GM12878 (cell line): ENCODE results near the gene NOP9. TPM values are rescaled to one million over a fixed set of nuclear protein-coding genes. Genes with fewer than 3 reads are reported as not detected.

ENCODE experiments used
- ATF2 ChIP-seq: IDR thresholded peaks from 2 replicates; pipeline ENCODE4 v1.6.1; 2012; ENCODE audit warnings: low read length, inconsistent platforms
- CUX1 ChIP-seq: IDR thresholded peaks from 2 replicates; pipeline ENCODE4 v1.6.1; 2012; ENCODE audit warnings: improper control_type of control experiment, low read depth, low read length; ENCODE audit not compliant: insufficient replicate concordance
- MXI1 ChIP-seq: fragments of 150-350 bp; IDR thresholded peaks from 2 replicates; pipeline ENCODE4 v1.6.1; 2011; ENCODE audit warnings: low read depth, mild to moderate bottlenecking, inconsistent platforms, low read length, improper control_type of control experiment
- MYB ChIP-seq: fragments of 150-350 bp; IDR thresholded peaks from 2 replicates; pipeline ENCODE4 v1.6.1; 2014; ENCODE audit warnings: mild to moderate bottlenecking, low read depth, low read length, borderline replicate concordance
- YY1 ChIP-seq: IDR thresholded peaks from 2 replicates; pipeline ENCODE4 v1.6.1; 2011; ENCODE audit warnings: low read depth, mild to moderate bottlenecking, low read length
- ZNF592 ChIP-seq: fragments of 450-650 bp; IDR thresholded peaks from 2 replicates; pipeline ENCODE4 v1.6.1; 2017; ENCODE audit warnings: mild to moderate bottlenecking, moderate library complexity
- ZSCAN29 ChIP-seq: fragments of 450-650 bp; IDR thresholded peaks from 2 replicates; pipeline ENCODE4 v1.6.1; 2017; ENCODE audit warnings: mild to moderate bottlenecking, moderate library complexity
- polyA plus RNA-seq, 11 experiments: library from polyadenylated mRNA; depleted of rRNA in 4 of 11; unstranded in 6 of 11; stranded (reverse) in 5 of 11; fragments of >200 nt; fragmentation: Nextera tagmentation in 4 of 11; fragmentation: Illumina TruSeq in 1 of 11; extraction: Ambion mirVana in 4 of 11; extraction: Trizol in 1 of 11; gene quantifications; 1 replicate in 1 of 11; 2 replicates in 10 of 11; pipeline versions ENCODE4 v1.2.1 to v1.2.3, GENCODE V29; 2011 to 2016; ENCODE audit warnings: inconsistent platforms in 2 of 11, missing spikeins in 2 of 11, low read depth in 1 of 11
- total RNA-seq, 4 experiments: library from RNA; depleted of rRNA in 3 of 4; stranded (reverse); fragments of >200 nt in 3 of 4; fragmentation: Illumina TruSeq in 1 of 4; extraction: Trizol in 1 of 4; gene quantifications; 2 replicates each; pipeline versions ENCODE4 v1.2.1 to v1.2.3, GENCODE V29; 2013 to 2021
- TF ChIP-seq, protein P1 (sequence below): IDR thresholded peaks from 2 replicates; pipeline ENCODE4 v1.6.1; 2012; ENCODE audit warnings: low read depth, low read length, improper control_type of control experiment
- TF ChIP-seq, protein P2 (sequence below): IDR thresholded peaks from 2 replicates; pipeline ENCODE4 v1.6.1; 2011; ENCODE audit warnings: borderline replicate concordance, low read depth, mild to moderate bottlenecking, moderate library complexity, low read length; ENCODE audit not compliant: insufficient read depth, poor library complexity, severe bottlenecking
- TF ChIP-seq, protein P3 (sequence below): fragments of 150-350 bp; IDR thresholded peaks from 2 replicates; pipeline ENCODE4 v1.6.1; 2016; ENCODE audit warnings: low read depth, low read length

The NOP9 gene
- total and polyA plus RNA-seq, 10 of the 15 experiments (the other 5 are each of a cell fraction or from before 2014, with no cell fraction given), result 2.4 to 43.9 (median 20.3) TPM

DNA sequence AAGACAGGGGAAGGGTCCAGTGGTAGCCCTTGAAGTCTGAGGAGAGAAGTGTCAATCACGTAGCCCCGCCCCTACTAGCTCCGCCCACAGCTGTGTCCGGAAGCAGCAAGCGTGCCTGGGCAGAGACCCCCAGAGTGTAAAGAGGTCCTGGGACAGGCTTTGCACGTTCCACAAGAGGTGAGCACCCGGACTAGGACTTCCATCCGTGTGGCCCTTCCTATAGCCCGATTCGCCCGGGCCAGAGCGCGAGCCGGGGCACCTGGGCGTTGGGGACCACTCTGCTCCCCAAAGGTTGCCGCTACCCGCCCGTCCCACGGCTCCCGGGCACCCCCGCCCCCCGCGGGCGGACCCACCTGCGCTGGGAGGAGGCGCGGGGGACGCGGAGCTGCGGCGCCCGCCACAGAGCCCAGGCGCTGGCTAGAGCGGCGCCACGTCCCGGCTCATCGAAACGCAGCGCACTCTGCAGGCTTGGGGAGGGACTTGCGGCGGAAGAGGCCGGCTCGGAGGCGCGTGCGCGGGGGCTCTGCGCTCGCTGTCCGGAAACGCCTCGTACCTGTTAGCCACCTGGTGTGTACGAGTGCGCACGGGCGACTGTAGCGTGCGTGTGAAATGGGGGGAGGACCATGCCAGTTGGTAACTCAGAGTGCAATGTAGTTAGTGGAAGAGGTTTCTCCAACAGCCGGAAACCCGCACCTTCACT is 28.4 kb upstream of the NOP9 start, which contains the start of gene RABGGTA (continued):
- TF ChIP-seq, protein P1, sequence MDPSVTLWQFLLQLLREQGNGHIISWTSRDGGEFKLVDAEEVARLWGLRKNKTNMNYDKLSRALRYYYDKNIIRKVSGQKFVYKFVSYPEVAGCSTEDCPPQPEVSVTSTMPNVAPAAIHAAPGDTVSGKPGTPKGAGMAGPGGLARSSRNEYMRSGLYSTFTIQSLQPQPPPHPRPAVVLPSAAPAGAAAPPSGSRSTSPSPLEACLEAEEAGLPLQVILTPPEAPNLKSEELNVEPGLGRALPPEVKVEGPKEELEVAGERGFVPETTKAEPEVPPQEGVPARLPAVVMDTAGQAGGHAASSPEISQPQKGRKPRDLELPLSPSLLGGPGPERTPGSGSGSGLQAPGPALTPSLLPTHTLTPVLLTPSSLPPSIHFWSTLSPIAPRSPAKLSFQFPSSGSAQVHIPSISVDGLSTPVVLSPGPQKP, result peak; percentile 84
- TF ChIP-seq ZSCAN29, result peak; percentile 54; the same call in 1 of the 2 replicates
- peak; percentile 86 for TF ChIP-seq MXI1
- TF ChIP-seq, protein P2, sequence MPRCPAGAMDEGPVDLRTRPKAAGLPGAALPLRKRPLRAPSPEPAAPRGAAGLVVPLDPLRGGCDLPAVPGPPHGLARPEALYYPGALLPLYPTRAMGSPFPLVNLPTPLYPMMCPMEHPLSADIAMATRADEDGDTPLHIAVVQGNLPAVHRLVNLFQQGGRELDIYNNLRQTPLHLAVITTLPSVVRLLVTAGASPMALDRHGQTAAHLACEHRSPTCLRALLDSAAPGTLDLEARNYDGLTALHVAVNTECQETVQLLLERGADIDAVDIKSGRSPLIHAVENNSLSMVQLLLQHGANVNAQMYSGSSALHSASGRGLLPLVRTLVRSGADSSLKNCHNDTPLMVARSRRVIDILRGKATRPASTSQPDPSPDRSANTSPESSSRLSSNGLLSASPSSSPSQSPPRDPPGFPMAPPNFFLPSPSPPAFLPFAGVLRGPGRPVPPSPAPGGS, result peak; percentile 85
- TF ChIP-seq, protein P3, sequence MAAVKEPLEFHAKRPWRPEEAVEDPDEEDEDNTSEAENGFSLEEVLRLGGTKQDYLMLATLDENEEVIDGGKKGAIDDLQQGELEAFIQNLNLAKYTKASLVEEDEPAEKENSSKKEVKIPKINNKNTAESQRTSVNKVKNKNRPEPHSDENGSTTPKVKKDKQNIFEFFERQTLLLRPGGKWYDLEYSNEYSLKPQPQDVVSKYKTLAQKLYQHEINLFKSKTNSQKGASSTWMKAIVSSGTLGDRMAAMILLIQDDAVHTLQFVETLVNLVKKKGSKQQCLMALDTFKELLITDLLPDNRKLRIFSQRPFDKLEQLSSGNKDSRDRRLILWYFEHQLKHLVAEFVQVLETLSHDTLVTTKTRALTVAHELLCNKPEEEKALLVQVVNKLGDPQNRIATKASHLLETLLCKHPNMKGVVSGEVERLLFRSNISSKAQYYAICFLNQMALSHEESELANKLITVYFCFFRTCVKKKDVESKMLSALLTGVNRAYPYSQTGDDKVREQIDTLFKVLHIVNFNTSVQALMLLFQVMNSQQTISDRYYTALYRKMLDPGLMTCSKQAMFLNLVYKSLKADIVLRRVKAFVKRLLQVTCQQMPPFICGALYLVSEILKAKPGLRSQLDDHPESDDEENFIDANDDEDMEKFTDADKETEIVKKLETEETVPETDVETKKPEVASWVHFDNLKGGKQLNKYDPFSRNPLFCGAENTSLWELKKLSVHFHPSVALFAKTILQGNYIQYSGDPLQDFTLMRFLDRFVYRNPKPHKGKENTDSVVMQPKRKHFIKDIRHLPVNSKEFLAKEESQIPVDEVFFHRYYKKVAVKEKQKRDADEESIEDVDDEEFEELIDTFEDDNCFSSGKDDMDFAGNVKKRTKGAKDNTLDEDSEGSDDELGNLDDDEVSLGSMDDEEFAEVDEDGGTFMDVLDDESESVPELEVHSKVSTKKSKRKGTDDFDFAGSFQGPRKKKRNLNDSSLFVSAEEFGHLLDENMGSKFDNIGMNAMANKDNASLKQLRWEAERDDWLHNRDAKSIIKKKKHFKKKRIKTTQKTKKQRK, result no peak
- TF ChIP-seq CUX1, result no peak
- TF ChIP-seq YY1, result peak; percentile 87
- no peak for TF ChIP-seq ATF2
- peak; percentile 87; the same call in 1 of the 2 replicates for TF ChIP-seq ZNF592
- TF ChIP-seq MYB, result no peak
